ENCODE data around the gene BPIFA1.

The BPIFA1 gene

DNA sequence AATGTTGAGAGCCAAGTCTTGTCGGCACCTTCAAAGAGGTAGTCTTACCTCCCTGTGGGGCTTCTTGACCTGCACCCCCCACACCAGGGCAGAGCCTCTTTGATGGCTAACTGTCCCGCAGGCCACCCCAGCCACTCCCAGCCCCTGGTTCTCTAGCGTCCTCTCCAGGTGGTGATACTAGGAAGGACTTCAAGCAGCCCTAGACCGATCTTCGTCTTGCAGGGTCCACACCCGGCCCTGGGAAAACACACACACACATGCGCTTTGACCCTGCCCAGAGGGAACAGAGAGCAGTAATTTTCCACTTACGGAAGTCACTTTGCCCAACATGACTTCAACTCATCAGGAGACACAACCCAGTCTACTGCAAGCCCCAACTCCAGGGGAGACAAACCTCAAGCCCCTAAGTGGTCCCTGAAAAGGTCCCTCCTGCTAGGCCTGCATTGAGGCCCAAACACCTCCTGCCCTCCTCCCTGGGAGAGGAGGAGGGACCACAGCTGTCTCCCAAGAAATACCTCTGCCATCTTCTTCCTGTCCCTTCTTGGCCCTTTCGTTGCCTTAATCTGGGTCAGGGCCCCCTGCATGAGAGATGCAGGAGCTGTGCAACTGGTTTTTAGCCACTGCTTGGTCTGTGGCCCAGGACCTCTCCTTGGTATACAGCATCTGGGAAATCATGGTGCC is 44.3 kb downstream of the BPIFA1 start:
- no peak for DNase-seq

DNA sequence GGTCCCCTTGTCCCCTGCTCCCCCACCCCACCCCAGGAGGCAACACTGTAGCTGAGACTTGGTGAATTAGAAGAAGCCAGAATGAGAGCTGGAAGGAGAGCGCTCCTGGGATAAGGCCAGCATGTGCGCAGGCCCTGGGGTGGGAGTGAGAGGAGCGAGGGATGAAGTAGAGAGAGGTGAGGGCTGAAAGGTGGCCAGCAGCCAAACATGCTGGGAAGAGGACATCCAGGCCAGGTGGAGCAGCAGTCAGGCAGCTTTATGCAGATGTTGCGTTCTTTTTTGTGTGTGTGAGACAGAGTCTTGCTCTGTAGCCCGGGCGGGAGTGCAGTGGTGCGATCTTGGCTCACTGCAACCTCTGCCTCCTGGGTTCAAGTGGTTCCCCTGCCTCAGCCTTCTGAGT is 45.0 kb downstream of the BPIFA1 start:
- no peak for DNase-seq

DNA sequence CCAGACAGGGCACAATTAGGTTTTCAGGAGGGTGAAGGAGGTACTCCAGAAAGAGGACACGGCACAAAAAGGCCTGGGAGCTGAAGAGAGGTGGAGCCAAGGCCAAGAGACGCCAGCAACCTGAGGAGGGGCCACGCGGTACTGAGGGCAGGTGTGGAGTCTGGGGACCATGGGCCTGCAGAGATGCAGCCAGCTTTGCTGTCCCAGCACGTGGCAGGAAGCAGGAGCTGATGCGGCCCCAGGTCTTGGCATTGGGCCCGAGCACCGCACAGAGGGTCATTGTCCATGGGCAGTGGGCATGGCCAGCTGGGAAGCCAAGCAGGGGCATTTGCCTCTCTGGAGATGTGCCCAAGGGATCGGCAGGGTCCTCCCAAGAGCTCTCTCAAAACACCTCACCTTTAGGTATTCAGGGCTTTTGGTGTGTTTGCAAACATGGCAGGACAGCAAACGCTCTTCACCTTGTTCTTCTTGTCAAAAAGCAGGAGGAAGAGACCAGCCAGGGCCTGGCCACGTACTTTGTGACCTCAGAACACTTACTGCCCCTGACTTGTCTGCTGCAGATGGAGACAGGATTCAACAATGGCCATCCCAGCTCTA is 45.9 kb downstream of the BPIFA1 start:
- no peak for DNase-seq

DNA sequence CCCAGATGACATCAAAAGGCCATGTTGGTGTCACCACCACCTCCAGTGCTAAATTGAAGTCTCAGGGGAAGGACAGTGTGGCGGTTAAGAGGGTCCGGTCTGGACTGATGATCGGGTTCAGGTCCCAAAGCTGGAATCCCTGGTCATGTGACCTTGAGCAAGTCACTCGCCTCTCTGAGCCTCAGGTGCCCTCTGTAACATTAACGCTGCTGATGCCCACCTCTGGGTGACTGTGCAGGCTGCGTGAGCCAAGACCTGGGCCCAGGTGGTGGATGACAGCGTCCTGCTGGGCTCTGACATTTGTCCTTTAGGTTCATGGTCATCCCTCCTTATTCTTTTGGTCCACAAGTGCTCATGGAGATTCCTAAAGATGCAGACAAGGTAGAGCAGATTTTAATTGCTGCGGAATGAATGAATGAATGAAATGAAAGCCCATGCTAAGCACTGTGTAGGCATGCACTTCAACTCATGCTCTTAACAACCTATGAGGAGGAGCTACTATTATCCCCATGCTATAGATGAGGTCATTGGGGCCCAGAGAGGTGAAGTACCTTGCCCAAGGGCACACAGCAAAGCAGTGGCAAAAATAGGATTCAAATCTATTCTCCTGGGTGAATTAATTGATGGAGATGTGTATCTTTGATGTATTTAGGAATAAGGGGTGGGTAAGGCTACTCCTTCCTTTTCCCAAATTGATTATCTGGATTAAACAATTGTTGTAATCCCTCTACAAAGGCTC is 46.6 kb downstream of the BPIFA1 start:
- DNase-seq: no peak

DNA sequence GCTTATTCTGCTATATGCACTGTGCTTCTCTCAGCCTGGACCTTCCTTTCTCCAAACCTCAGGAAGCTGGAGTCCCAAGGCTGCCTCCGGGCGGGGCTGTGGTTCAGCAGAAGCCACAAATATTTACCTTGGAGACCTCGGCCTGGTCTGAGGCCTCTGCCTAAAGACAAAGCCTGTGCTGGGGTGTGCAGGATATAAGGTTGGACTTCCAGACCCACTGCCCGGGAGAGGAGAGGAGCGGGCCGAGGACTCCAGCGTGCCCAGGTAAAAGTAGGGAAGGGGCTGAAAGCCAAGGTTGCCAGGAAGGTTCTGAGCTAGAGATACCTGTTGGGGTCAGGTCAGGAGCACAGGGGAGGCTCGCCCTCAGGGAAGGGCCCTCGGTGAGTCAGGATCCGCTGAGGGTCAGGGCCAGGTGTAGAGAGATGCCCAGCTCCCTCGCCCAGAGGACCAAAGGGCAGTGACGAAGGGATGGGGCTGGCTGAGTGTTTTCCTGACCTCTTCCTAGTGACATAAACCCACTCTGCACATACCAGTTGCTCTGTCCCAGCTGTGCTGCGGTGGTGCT is 47.3 kb downstream of the BPIFA1 start, which contains the start of gene BPIFB1:
BPIFB1 (plus strand) TSS at position 224 of the 565 bp plus-strand sequence. CDS start 2,860 bp downstream, outside the sequence.
- DNase-seq: peak; percentile 40

DNA sequence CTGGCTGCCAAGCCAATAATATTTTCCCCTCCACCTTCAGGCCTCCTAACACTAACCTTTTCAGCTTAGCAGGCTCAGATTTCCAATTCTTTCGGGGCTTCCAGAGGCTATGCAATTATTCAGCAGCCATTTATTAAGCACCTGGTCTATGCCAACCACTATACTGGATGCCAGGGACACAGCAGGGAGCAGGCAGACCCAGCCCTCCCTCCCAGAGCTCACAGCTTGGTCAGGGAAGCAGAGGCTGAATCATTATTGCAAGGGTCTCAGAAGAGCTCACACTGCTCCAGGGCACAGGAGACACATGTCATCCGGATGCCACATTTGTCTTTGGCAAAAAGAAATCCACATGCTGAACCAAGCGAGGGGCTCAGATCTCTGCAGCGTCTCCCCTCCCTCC is 48.5 kb downstream of the BPIFA1 start:
- no peak for DNase-seq

DNA sequence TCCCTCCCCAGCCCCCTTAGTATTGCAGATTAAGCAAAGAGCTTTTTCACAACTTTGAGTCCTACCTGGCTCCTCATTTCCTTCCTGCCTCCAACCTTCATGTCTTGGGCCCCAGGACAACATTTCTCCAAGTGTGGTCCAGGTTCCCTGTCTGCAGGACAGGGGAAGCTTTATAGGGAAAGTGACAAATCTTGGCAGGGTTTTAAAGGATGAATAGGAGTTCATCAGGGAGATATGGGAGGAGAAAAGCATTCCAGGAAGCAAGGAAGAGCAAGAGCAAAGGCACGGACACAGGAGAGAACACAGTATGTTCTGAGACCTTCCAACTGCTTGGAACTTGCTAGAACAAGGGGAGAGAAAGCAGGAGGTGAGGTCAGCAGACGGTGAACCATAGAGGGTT is 49.1 kb downstream of the BPIFA1 start:
- no peak for DNase-seq

DNA sequence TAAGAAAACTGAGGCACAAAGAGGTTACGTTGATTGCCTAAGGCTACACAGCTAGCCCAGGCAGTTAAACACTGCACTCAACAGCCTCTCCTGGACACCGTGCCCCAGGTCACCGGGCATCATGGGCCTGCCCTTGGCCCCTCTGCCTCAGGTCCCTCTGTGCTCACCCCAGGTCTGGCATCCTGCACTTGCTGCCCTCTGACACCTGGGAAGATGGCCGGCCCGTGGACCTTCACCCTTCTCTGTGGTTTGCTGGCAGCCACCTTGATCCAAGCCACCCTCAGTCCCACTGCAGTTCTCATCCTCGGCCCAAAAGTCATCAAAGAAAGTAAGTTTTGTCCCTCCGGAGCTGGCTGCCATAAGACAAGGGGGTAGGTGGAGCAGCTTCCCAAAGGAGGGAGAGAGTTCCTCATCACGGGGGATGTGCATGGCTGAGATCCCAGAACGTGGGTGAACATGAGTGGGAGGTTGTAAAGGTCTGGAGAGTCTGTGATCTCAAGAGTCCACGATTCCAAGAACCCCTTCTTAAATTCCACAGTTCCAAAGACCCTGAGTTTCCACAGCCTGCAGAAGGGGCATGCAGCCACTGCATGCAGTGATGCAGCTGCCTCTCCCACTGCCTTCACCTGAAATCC is 50.2 kb downstream of the BPIFA1 start:
- DNase-seq: no peak

DNA sequence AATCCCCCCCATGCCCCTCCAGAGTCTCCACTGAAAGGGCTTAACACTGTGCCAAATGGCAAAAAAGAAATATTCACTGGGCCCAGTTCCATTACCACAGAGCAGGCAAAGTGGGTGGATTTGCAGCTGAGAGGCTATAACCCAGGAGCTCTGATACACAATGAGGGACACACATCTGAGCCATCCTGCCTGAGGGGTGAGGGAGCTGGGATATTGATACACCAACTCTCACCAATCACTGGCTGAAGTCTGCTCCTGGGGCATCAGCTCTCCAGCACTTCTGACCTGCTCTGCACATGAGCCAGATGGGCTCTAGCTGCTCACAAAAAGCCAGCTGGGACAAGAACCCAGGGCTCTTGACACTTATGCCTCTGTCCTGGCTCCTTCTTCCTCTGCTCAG is 52.1 kb downstream of the BPIFA1 start:
- no peak for DNase-seq

DNA sequence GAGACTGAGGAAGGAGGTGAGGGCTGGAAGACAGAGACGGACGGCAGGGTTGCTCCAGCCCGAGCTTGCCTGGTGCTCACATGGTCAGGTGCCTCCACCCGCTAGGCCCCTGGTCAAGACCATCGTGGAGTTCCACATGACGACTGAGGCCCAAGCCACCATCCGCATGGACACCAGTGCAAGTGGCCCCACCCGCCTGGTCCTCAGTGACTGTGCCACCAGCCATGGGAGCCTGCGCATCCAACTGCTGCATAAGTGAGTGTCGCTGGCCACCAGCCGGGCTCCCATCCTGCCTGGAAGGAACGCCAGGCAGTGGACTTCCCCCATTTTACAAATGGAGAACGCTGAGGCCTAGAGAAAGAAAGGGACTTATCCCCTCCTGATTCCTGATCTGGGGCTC is 55.1 kb downstream of the BPIFA1 start:
- no peak for DNase-seq

DNA sequence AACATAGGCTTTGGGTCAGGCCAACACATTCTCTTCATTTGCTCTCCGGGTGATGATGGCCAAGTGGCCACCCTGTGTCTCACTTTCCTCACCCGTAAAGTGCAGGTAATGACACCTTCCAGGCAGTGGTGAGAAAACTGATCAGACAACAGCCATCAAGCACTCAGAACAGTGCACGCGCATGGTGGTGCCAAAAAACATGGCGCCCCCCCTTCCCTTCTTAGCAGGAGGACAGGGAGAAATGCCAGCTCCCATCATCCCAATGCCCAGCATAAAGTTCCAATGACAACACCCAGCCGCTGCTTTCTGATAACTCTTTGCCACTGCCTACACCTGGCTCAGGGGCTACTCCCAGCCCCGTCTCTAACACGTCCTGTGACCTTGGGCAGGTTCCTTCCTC is 55.6 kb downstream of the BPIFA1 start:
- no peak for DNase-seq

DNA sequence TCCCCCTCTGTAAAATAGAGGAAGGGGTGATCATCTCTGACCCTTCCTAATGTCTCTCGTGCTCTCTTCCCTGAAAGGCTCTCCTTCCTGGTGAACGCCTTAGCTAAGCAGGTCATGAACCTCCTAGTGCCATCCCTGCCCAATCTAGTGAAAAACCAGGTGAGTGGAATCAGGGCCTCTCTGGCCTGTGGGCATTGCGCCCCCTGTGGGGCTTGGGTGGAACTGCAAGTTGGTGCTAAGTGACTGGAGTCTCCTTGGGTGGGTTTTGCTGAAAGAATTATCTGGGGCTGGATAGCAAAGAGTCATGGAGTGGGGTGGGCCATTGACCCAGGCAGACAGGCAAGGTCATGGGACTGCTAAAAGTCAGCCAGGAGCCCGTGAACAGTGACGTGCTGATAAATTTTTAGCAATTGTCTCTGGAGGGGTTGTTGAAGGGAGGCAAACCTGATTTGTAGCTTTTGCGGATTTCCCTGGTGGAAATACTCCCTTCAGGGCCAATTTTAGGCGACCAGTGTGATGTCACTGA is 56.1 kb downstream of the BPIFA1 start:
- DNase-seq: peak; percentile 79

All from NCI-H82 (cell line).